ENCODE results near the gene PTPRN2. TPM values are rescaled to one million over a fixed set of nuclear protein-coding genes. Genes with fewer than 3 reads are reported as not detected.
"Not testable (repeated sequence)": the region's sequence is repeated elsewhere in the genome, so short reads cannot be mapped to it uniquely, and the experiment has no call there.

The PTPRN2 gene
- total RNA-seq, 2 donors from 2014 or later, result 0.72 to 0.79 TPM

DNA sequence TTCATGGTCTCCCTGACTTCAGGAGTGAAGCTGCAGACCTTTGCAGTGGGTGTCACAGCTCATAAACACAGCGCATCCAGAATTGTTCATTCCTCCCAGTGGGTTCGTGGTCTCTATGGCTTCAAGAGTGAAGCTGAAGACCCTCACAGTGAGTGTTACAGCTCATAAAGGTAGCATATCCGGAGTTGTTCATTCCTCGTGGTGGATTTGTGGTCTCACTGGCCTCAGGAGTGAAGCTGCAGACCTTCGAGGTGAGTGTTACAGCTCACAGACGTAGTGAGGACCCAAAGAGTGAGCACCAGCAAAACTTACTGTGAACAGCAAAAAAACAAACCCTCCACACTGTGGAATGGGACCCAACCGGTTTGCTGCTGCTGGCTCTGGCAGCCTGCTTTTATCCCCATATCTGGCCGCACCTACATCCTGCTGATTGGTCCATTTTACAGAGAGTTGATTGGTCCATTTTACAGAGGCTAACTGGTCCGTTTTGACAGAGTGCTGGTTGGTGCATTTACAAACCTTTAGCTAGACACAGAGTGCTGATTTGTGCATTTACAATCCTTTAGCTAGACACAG, 308.8 kb downstream of the PTPRN2 start:
- H3K9me3 Mint-ChIP-seq, result no peaks in the 10 kb centered on the region

DNA sequence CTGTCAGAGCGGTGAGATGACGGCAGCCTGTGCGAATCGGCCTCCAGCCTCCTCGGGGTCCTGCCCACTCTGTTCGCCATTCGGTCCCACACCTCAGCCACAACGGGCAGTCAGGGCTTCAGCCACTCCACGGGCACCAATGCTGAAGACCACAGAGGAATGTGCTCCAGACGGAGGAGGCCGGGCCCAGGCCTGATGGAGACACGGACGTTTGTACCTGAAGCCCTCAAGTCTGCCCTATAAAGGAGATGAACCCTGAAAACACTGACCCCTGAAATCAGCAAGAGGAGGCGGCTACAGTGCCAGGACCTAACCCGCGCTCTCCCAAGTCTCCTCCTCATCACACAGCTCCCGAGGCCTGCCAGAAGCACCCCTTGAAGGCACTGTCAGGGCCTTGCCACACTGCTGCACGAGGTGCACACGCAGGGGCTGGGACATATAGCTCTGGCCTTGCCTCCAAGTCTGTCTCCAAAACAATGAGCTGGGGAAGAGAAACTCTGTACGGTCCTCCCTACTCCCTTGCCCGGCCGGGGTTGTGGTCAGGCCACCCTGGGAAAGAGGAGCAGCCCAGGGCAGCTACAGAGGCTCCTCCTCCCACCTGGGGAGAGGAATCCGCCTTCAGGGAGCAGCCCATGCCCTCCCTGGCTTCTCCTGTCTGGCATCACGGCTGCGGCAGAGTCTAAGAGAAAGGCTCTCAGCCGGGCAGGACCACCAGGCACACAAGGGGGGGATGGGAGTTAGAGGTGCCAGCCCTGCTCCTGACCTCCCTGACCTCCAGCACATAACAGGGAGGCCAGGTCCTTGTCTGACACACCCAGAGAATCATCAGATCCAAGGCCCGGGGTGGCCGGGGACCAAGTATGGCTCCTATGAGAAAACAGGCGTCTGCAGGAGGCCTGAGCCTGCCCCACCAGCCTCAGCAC, 310.1 kb downstream of the PTPRN2 start:
- no peaks in the 10 kb centered on the region for H3K4me1 Mint-ChIP-seq (ENCODE audit: low read depth)
- H3K36me3 Mint-ChIP-seq (ENCODE audit: insufficient read depth in 2 of 2), result no peaks in the 10 kb centered on the region
- no peaks in the 10 kb centered on the region for H3K9me3 Mint-ChIP-seq
- H3K4me3 Mint-ChIP-seq, result no peak overlapping the region
- no peak for DNase-seq
- ATAC-seq (replicated peaks in 1 of 2), result no peak
- H3K27me3 Mint-ChIP-seq (ENCODE audit: low read depth), result no peaks in the 10 kb centered on the region
- H3K27ac Mint-ChIP-seq, result no peak overlapping the region

More for the DNA sequence above, 308.8 kb downstream of the PTPRN2 start:
- no peaks in the 10 kb centered on the region for H3K27me3 Mint-ChIP-seq (ENCODE audit: low read depth)
- ATAC-seq (replicated peaks in 1 of 2), result no peak
- H3K36me3 Mint-ChIP-seq (ENCODE audit: insufficient read depth in 2 of 2), result no peaks in the 10 kb centered on the region
- H3K27ac Mint-ChIP-seq, result no peak overlapping the region
- no peak overlapping the region for H3K4me3 Mint-ChIP-seq
- DNase-seq, result no peak
- H3K4me1 Mint-ChIP-seq (ENCODE audit: low read depth), result no peaks in the 10 kb centered on the region

DNA sequence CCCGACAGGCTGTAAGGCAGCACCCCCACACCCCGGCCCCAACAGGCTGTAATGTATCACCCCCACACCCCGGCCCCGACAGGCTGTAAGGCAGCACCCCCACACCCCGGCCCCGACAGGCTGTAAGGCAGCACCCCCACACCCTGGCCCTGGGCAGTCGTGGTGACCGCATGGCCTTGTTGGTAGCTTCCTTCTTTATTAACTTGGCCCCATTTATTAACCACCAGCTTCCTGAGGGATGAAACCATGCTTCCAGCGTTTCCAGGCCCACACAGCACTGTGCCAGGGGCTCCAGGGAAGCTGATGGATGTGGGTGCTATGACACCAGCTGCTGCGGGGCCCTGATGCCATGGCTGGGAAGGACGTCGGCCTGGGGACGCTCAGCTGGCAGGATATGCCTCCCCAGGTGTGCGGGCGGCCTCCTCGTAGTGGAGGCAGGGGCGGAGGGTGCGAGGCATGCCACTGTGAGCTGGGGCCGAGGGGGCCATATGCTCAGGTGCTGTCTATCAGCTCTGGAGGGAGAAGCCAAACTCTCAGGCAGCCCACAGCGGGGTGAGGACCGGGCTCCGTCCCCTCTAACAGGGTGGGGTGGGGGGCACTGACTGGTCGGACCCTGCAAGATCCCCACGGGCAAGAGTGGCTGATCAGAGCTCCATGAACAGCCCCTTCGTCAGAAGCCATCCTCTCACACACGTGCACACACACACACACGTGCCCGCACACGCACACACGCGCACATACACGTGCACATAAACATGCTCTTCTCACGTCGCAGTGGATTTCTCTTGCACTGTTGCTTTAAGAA, 311.0 kb downstream of the PTPRN2 start:
- H3K27ac Mint-ChIP-seq, result no peak overlapping the region
- H3K27me3 Mint-ChIP-seq (ENCODE audit: low read depth), result no peaks in the 10 kb centered on the region
- no peak overlapping the region for H3K4me3 Mint-ChIP-seq
- no peaks in the 10 kb centered on the region for H3K36me3 Mint-ChIP-seq (ENCODE audit: insufficient read depth in 2 of 2)
- H3K4me1 Mint-ChIP-seq (ENCODE audit: low read depth), result no peaks in the 10 kb centered on the region
- no peaks in the 10 kb centered on the region for H3K9me3 Mint-ChIP-seq
- ATAC-seq (replicated peaks in 1 of 2) (no peak), DNase-seq (no peak)

DNA sequence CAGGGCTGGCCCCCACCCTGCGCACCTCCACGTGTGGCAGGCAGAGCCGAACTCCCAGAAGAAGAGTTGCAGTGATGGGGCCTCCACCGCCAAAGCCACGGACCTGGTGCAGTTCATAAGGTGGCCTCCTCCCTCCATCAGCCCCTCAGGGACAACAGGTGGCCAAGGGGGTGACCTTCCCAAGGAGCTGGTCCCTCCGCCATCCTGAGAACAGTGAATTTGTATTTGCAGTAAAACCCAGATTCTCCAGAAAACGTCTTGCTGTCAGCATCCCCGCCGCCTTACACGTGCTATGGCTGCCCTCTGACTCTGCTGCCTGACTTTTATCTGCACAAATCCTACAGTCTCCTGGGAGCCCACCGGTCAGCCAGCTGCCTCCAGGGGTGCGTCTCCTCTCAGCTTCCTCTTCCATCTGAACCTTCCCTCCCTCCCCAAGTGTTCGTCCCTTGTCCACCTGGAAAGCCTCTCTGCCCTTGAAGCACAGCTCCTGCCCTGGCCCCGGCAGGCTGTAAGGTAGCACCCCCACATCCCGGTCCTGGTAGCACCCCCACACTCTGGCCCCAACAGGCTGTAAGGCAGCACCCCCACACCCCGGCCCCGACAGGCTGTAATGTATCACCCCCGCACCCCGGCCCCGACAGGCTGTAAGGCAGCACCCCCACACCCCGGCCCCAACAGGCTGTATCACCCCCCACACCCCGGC, 311.8 kb downstream of the PTPRN2 start:
- H3K9me3 Mint-ChIP-seq, result no peaks in the 10 kb centered on the region
- H3K4me1 Mint-ChIP-seq (ENCODE audit: low read depth), result no peaks in the 10 kb centered on the region
- no peaks in the 10 kb centered on the region for H3K36me3 Mint-ChIP-seq (ENCODE audit: insufficient read depth in 2 of 2)
- H3K4me3 Mint-ChIP-seq, result no peak overlapping the region
- ATAC-seq (replicated peaks in 1 of 2) (no peak), DNase-seq (no peak)
- no peaks in the 10 kb centered on the region for H3K27me3 Mint-ChIP-seq (ENCODE audit: low read depth)
- no peak overlapping the region for H3K27ac Mint-ChIP-seq

DNA sequence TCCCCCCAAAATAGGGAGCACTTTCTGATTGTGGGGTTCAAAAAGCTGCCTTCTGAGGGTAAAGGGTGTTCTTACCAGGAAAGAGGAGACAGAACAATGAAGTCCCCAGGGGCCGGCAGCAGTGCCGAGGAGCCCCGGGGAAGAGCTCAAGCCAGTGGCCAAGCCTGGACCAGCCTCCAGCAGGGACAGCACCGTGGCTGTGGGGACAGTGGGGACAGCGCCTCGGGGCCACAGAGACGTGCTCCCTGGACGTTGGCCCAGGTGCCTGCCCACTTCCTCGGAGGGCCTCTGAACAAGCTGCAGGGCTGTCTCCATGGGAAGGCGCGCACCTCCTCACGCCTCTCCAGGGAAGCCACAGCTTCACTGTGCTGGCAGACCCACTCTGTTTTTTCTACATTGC, 312.6 kb downstream of the PTPRN2 start:
- no peak overlapping the region for H3K27ac Mint-ChIP-seq
- no peak overlapping the region for H3K4me3 Mint-ChIP-seq
- DNase-seq (no peak), ATAC-seq (replicated peaks in 1 of 2) (no peak)
- no peaks in the 10 kb centered on the region for H3K36me3 Mint-ChIP-seq (ENCODE audit: insufficient read depth in 2 of 2)
- no peaks in the 10 kb centered on the region for H3K9me3 Mint-ChIP-seq
- no peaks in the 10 kb centered on the region for H3K27me3 Mint-ChIP-seq (ENCODE audit: low read depth)
- H3K4me1 Mint-ChIP-seq (ENCODE audit: low read depth), result no peaks in the 10 kb centered on the region

DNA sequence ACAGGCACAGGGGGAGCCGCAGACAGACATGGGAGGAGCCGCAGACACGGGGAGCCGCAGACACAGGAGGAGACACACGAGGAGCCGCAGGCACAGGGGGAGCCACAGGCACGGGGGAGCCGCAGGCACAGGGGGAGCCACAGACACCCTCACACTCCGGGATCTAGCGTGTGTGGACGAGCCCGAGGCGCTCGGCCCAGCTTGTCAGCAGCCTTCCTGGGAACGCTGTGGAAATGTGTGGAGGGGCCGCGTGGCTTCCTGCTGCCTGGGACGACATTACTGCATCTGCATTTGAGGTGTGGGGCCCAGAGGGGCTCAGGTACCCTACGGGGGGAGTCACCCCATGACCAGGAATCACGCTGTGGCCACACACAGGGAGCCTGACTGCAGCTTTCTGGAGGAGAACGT, 313.2 kb downstream of the PTPRN2 start:
- Mint-ChIP-seq H3K27me3 (ENCODE audit: low read depth) (no peaks in the 10 kb centered on the region), H3K36me3 (ENCODE audit: insufficient read depth in 2 of 2) (no peaks in the 10 kb centered on the region), H3K4me1 (ENCODE audit: low read depth) (no peaks in the 10 kb centered on the region), H3K4me3 (no peak overlapping the region), H3K27ac (no peak overlapping the region), H3K9me3 (no peaks in the 10 kb centered on the region)
- DNase-seq, result no peak
- ATAC-seq (replicated peaks in 1 of 2), result no peak

DNA sequence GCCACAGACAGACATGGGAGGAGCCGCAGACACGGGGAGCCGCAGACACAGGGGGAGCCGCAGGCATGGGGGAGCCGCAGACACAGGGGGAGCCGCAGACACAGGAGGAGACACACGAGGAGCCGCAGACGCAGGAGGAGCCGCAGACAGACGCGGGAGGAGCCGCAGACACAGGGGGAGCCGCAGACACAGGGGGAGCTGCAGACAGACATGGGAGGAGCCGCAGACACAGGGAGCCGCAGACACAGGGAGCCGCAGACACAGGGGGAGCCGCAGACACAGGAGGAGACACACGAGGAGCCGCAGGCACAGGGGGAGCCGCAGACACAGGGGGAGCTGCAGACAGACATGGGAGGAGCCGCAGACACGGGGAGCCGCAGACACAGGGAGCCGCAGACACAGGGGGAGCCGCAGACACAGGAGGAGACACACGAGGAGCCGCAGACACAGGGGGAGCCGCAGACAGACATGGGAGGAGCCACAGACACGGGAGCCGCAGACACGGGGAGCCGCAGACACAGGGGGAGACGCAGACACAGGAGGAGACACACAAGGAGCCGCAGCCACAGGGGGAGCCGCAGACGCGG, 313.8 kb downstream of the PTPRN2 start:
- H3K4me1 Mint-ChIP-seq (ENCODE audit: low read depth); H3K27ac Mint-ChIP-seq; H3K27me3 Mint-ChIP-seq (ENCODE audit: low read depth); DNase-seq; H3K4me3 Mint-ChIP-seq; H3K9me3 Mint-ChIP-seq; H3K36me3 Mint-ChIP-seq (ENCODE audit: insufficient read depth in 2 of 2); ATAC-seq (replicated peaks in 1 of 2): not testable (repeated sequence)

DNA sequence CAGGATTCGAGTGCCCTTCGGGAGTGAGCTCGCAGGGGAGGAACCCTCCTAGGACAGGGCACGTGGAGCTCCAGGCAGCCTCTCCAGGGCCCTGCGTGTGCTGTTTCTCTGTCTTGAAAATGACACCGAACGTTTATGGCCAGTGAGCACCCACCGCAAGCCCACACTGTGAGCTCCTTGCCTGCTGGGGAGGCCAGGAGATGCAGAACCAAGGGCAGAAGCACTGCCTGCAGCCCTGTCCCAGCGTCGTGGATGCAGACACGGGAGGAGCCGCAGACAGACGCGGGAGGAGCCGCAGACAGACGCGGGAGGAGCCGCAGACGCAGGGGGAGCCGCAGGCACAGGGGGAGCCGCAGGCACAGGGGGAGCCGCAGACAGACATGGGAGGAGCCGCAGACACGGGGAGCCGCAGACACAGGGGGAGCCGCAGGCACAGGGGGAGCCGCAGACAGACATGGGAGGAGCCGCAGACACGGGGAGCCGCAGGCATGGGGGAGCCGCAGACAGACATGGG, 314.4 kb downstream of the PTPRN2 start:
- DNase-seq (no peak), ATAC-seq (replicated peaks in 1 of 2) (no peak)
- no peaks in the 10 kb centered on the region for H3K9me3 Mint-ChIP-seq
- H3K4me1 Mint-ChIP-seq (ENCODE audit: low read depth), result no peaks in the 10 kb centered on the region
- H3K27me3 Mint-ChIP-seq (ENCODE audit: low read depth), result no peaks in the 10 kb centered on the region
- no peaks in the 10 kb centered on the region for H3K36me3 Mint-ChIP-seq (ENCODE audit: insufficient read depth in 2 of 2)
- no peak overlapping the region for H3K4me3 Mint-ChIP-seq
- H3K27ac Mint-ChIP-seq, result no peak overlapping the region

DNA sequence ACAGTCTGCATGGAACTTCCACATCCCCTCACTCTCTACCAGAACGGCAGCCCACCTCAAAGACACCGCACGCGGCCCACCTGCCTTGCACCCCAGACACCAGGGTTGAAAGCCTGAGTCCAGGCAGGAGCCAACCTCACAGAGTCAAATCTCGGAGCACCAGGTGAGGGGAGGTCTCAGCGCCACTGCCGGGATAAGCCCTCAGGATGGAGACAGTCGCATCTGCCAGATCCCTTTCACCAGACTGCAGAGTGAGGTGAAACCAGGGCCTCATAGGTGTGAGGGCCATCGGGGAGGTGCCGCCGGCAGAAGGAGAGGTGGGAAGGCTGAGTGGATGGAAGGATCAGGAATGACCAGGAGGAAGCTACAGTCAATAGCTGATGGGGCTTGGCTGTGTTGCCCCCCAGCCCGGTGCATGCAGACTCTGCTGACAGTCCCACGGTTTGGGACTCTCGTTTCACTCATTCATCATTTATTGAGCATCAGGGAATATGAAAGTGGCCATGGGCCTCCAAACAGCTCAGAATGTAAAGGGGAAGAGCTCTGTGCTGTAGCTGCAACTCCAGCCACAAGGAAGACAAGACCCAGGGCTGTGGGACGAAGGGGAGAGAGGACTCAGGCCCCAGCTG, 315.0 kb downstream of the PTPRN2 start:
- ATAC-seq (replicated peaks in 1 of 2) (no peak), DNase-seq (no peak)
- Mint-ChIP-seq H3K4me3 (no peak overlapping the region), H3K9me3 (no peaks in the 10 kb centered on the region), H3K36me3 (ENCODE audit: insufficient read depth in 2 of 2) (no peaks in the 10 kb centered on the region), H3K4me1 (ENCODE audit: low read depth) (no peaks in the 10 kb centered on the region), H3K27me3 (ENCODE audit: low read depth) (no peaks in the 10 kb centered on the region), H3K27ac (no peak overlapping the region)

DNA sequence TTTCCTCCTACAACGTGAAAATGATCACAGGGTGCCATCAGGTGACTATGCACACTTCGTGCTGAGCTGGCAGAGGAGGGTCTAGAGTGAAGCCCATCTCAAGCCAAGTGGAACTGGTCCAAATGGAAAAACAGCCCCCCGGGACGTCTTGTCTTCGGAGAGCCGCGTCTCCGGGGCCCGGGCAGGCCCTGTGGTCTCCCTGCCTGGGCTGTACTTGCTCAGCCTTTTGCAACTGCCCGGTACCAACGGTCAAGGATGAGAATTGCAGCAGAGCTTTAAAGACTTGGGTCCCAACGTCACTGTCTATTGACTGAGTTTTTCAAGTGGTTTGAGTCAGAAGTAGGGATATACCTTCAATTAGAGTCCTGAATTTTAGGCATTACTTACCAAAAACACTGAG, 315.5 kb downstream of the PTPRN2 start:
- H3K36me3 Mint-ChIP-seq (ENCODE audit: insufficient read depth in 2 of 2), result no peaks in the 10 kb centered on the region
- DNase-seq, result no peak
- no peak overlapping the region for H3K4me3 Mint-ChIP-seq
- H3K27me3 Mint-ChIP-seq (ENCODE audit: low read depth), result no peaks in the 10 kb centered on the region
- H3K9me3 Mint-ChIP-seq, result no peaks in the 10 kb centered on the region
- ATAC-seq (replicated peaks in 1 of 2), result no peak
- no peaks in the 10 kb centered on the region for H3K4me1 Mint-ChIP-seq (ENCODE audit: low read depth)
- H3K27ac Mint-ChIP-seq, result no peak overlapping the region

DNA sequence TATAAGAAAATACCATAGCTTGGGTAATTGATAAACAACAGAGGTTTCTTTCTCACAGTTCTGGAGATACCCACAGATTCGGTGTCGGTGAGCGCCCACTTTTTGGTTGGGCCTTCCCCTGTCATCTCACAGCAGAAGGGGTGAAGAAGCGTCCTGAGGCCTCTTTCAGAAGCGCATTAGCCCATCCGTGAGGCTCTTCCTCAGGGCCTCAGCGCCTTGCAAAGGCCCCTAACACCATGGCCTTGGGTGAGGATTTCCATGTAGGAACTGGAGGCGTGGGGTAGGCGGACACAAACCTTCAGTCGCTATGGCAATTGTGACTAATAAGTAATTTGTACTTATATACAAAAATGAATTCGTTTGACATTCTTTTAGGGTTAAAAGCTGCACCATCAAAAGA, 316.0 kb downstream of the PTPRN2 start:
- Mint-ChIP-seq H3K27ac (no peak overlapping the region), H3K36me3 (ENCODE audit: insufficient read depth in 2 of 2) (no peaks in the 10 kb centered on the region), H3K4me3 (no peak overlapping the region), H3K9me3 (no peaks in the 10 kb centered on the region), H3K4me1 (ENCODE audit: low read depth) (no peaks in the 10 kb centered on the region), H3K27me3 (ENCODE audit: low read depth) (no peaks in the 10 kb centered on the region)
- DNase-seq (no peak), ATAC-seq (replicated peaks in 1 of 2) (no peak)

DNA sequence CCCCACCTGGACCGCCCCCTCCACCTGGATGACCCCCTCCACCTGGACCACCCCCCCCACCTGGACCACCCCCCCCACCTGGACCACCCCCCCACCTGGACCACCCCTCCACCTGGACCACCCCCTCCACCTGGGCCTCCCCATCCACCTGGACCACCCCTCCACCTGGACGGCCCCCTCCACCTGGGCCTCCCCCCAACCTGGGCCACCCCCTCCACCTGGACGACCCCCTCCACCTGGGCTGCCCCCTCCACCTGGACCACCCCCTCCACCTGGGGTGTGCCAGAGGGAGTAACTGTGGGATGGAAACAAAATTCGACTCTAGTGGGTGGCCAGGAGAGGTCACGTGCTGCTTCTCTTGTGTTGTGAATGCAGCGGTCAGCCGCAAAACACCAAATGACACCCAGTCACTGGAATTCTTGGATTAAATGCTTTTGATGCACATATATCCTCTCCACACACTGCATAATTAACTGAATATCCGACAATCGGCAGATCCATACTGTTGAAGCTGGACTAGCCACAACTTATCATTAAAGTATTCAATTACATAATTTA, 316.7 kb downstream of the PTPRN2 start:
- no peak for DNase-seq
- Mint-ChIP-seq H3K4me3 (no peak overlapping the region), H3K27ac (no peak overlapping the region), H3K27me3 (ENCODE audit: low read depth) (no peaks in the 10 kb centered on the region), H3K9me3 (no peaks in the 10 kb centered on the region), H3K4me1 (ENCODE audit: low read depth) (no peaks in the 10 kb centered on the region), H3K36me3 (ENCODE audit: insufficient read depth in 2 of 2) (no peaks in the 10 kb centered on the region)
- ATAC-seq (replicated peaks in 1 of 2), result no peak
